ENCODE measurements around the gene EGF. TPM values are rescaled to one million over a fixed set of nuclear protein-coding genes. Genes with fewer than 3 reads are reported as not detected.

Gene EGF
- total RNA-seq, 1 experiment from 2014 or later: not detected

- H3K27me3 ChIP-seq (ENCODE audit: control insufficient read depth, insufficient read depth, low read length): no peaks in the 10 kb centered on the region
- no peak overlapping the region for H3K27ac ChIP-seq (ENCODE audit: low read length)
- in situ Hi-C loops (cut with HindIII; ENCODE audit: low pct_unique_long_range_greater_than_20kb, low sequenced_read_pairs): no loop called here
- TF ChIP-seq CTCF (IDR thresholded peaks at IDR 0.05) (no peak), REST (IDR thresholded peaks at IDR 0.05; ENCODE audit: insufficient read depth in 1 of 2, low read depth in 2 of 2, low read length in 1 of 2) (no peak)
- DNase-seq (ENCODE audit: low read depth, low spot score): no peak
- no peaks in the 10 kb centered on the region for H3K4me1 ChIP-seq (ENCODE audit: control insufficient read depth, insufficient read depth, low read length)
- H3K4me3 ChIP-seq (ENCODE audit: low read depth in 2 of 2, low read length in 2 of 2): no peak overlapping the region
- ChIA-PET POLR2A (no interaction called here), CTCF (no interaction called here)
- no TSS peak for BruUV-seq (replicated peaks)
- no peaks in the 10 kb centered on the region for H3K9me3 ChIP-seq (ENCODE audit: control insufficient read depth, insufficient read depth, low read depth, low read length)
- H3K36me3 ChIP-seq (ENCODE audit: control insufficient read depth, insufficient read depth, low read length): no peaks in the 10 kb centered on the region
- intact Hi-C loops (cut with micrococcal nuclease; ENCODE audit: unreplicated experiment): no loop called here
- ATAC-seq: no peak
Measured at GRCh38 chr4:109877400-109877799, 35.3 kb upstream of the EGF start.

GRCh38 chr4:109878355-109878754 lies 34.3 kb upstream of the EGF start:
- ChIA-PET CTCF (no interaction called here), POLR2A (no interaction called here)
- intact Hi-C loops (cut with micrococcal nuclease; ENCODE audit: unreplicated experiment) (no loop called here), in situ Hi-C loops (cut with HindIII; ENCODE audit: low pct_unique_long_range_greater_than_20kb, low sequenced_read_pairs) (no loop called here)
- Histone ChIP-seq H3K4me1 (ENCODE audit: control insufficient read depth, insufficient read depth, low read length) (no peaks in the 10 kb centered on the region), H3K9me3 (ENCODE audit: control insufficient read depth, insufficient read depth, low read depth, low read length) (no peaks in the 10 kb centered on the region), H3K36me3 (ENCODE audit: control insufficient read depth, insufficient read depth, low read length) (no peaks in the 10 kb centered on the region), H3K27me3 (ENCODE audit: control insufficient read depth, insufficient read depth, low read length) (no peaks in the 10 kb centered on the region), H3K4me3 (ENCODE audit: low read depth in 2 of 2, low read length in 2 of 2) (no peak overlapping the region), H3K27ac (ENCODE audit: low read length) (no peak overlapping the region)
- no TSS peak for BruUV-seq (replicated peaks)
- TF ChIP-seq POLR2AphosphoS5 (IDR thresholded peaks at IDR 0.05; ENCODE audit: low read depth, low read length): no peak
- no peak for TF ChIP-seq TCF7L2 (IDR thresholded peaks at IDR 0.05; ENCODE audit: low read depth, low read length)
- no peak for TF ChIP-seq CTCF (IDR thresholded peaks at IDR 0.05)
- no peak for TF ChIP-seq REST (IDR thresholded peaks at IDR 0.05; ENCODE audit: insufficient read depth in 1 of 2, low read depth in 2 of 2, low read length in 1 of 2)
- TF ChIP-seq SIN3A (IDR thresholded peaks at IDR 0.05; ENCODE audit: borderline replicate concordance, insufficient read depth, low read depth, low read length): no peak
- DNase-seq (ENCODE audit: low read depth, low spot score): no peak
- ATAC-seq: no peak
